ENCODE results near the gene GNAI2.
A peak's percentile ranks its signal among the peaks of the same experiment; 100 is the strongest.

Gene GNAI2

GRCh38 chr3:50245831-50246516 is 10.0 kb downstream of the GNAI2 start:
- Histone ChIP-seq H3K36me3 (ENCODE audit: insufficient read depth, low read length) (peaks cover 3% of the 10 kb centered on the region; the same call in 1 of the 2 replicates), H3K79me2 (ENCODE audit: control insufficient read depth, insufficient read depth, low read length, unreplicated experiment) (peaks cover 90% of the 10 kb centered on the region), H3K4me1 (ENCODE audit: control insufficient read depth, insufficient read depth, low read length, unreplicated experiment) (peaks cover 87% of the 10 kb centered on the region), H3K27ac (ENCODE audit: low read depth, low read length) (peak overlapping the region; percentile 82), H3K27me3 (ENCODE audit: insufficient read depth, low read length) (no peaks in the 10 kb centered on the region), H2AFZ (ENCODE audit: low read length, unreplicated experiment) (no peak overlapping the region), H3K4me3 (ENCODE audit: low read depth, low read length) (peak overlapping the region; percentile 32)

- Histone ChIP-seq H2AFZ (ENCODE audit: low read length, unreplicated experiment) (no peak overlapping the region), H3K4me1 (ENCODE audit: control insufficient read depth, insufficient read depth, low read length, unreplicated experiment) (peaks cover 84% of the 10 kb centered on the region), H3K27ac (ENCODE audit: low read depth, low read length) (peak overlapping the region; percentile 82), H3K36me3 (ENCODE audit: insufficient read depth, low read length) (peaks cover 3% of the 10 kb centered on the region; the same call in 1 of the 2 replicates), H3K4me3 (ENCODE audit: low read depth, low read length) (peak overlapping the region; percentile 32), H3K27me3 (ENCODE audit: insufficient read depth, low read length) (no peaks in the 10 kb centered on the region), H3K79me2 (ENCODE audit: control insufficient read depth, insufficient read depth, low read length, unreplicated experiment) (peaks cover 90% of the 10 kb centered on the region)
These were observed 10.5 kb downstream of the GNAI2 start for GRCh38 chr3:50246517-50246954.

GRCh38 chr3:50248387-50248786 is 12.4 kb downstream of the GNAI2 start:
- H3K4me3 ChIP-seq (ENCODE audit: low read depth, low read length): no peak overlapping the region; the same call in 1 of the 2 replicates
- peaks cover 82% of the 10 kb centered on the region for H3K79me2 ChIP-seq (ENCODE audit: control insufficient read depth, insufficient read depth, low read length, unreplicated experiment)
- H3K36me3 ChIP-seq (ENCODE audit: insufficient read depth, low read length): peaks cover 2% of the 10 kb centered on the region; the same call in 1 of the 2 replicates
- H3K27ac ChIP-seq (ENCODE audit: low read depth, low read length): peak overlapping the region; percentile 82
- no peaks in the 10 kb centered on the region for H3K27me3 ChIP-seq (ENCODE audit: insufficient read depth, low read length)
- peaks cover 73% of the 10 kb centered on the region for H3K4me1 ChIP-seq (ENCODE audit: control insufficient read depth, insufficient read depth, low read length, unreplicated experiment)
- H2AFZ ChIP-seq (ENCODE audit: low read length, unreplicated experiment): no peak overlapping the region

- peak overlapping the region; percentile 82 for H3K27ac ChIP-seq (ENCODE audit: low read depth, low read length)
- H3K27me3 ChIP-seq (ENCODE audit: insufficient read depth, low read length): no peaks in the 10 kb centered on the region
- no peak overlapping the region for H3K4me3 ChIP-seq (ENCODE audit: low read depth, low read length)
- H3K4me1 ChIP-seq (ENCODE audit: control insufficient read depth, insufficient read depth, low read length, unreplicated experiment): peaks cover 73% of the 10 kb centered on the region
- H3K36me3 ChIP-seq (ENCODE audit: insufficient read depth, low read length): no peaks in the 10 kb centered on the region
- H2AFZ ChIP-seq (ENCODE audit: low read length, unreplicated experiment): no peak overlapping the region
- H3K79me2 ChIP-seq (ENCODE audit: control insufficient read depth, insufficient read depth, low read length, unreplicated experiment): peaks cover 74% of the 10 kb centered on the region
These were observed 13.5 kb downstream of the GNAI2 start for GRCh38 chr3:50249457-50249856.

GRCh38 chr3:50250514-50250913 is 14.5 kb downstream of the GNAI2 start:
- H3K4me1 ChIP-seq (ENCODE audit: control insufficient read depth, insufficient read depth, low read length, unreplicated experiment): peaks cover 77% of the 10 kb centered on the region
- H2AFZ ChIP-seq (ENCODE audit: low read length, unreplicated experiment): no peak overlapping the region
- no peaks in the 10 kb centered on the region for H3K36me3 ChIP-seq (ENCODE audit: insufficient read depth, low read length)
- 0 out of 2 replicates have a peak overlapping the region, but pooled peaks have one; percentile 82 for H3K27ac ChIP-seq (ENCODE audit: low read depth, low read length)
- no peaks in the 10 kb centered on the region for H3K27me3 ChIP-seq (ENCODE audit: insufficient read depth, low read length)
- no peak overlapping the region for H3K4me3 ChIP-seq (ENCODE audit: low read depth, low read length)
- H3K79me2 ChIP-seq (ENCODE audit: control insufficient read depth, insufficient read depth, low read length, unreplicated experiment): peaks cover 75% of the 10 kb centered on the region

- H3K36me3 ChIP-seq (ENCODE audit: insufficient read depth, low read length): no peaks in the 10 kb centered on the region; the same call in 1 of the 2 replicates
- no peak overlapping the region for H3K4me3 ChIP-seq (ENCODE audit: low read depth, low read length)
- H3K27ac ChIP-seq (ENCODE audit: low read depth, low read length): peak overlapping the region; percentile 49; the same call in 1 of the 2 replicates
- H2AFZ ChIP-seq (ENCODE audit: low read length, unreplicated experiment): no peak overlapping the region
- H3K27me3 ChIP-seq (ENCODE audit: insufficient read depth, low read length): no peaks in the 10 kb centered on the region
- H3K79me2 ChIP-seq (ENCODE audit: control insufficient read depth, insufficient read depth, low read length, unreplicated experiment): peaks cover 74% of the 10 kb centered on the region
- peaks cover 71% of the 10 kb centered on the region for H3K4me1 ChIP-seq (ENCODE audit: control insufficient read depth, insufficient read depth, low read length, unreplicated experiment)
These were observed 15.2 kb downstream of the GNAI2 start for GRCh38 chr3:50251220-50251619.

- Histone ChIP-seq H3K79me2 (ENCODE audit: control insufficient read depth, insufficient read depth, low read length, unreplicated experiment) (peaks cover 43% of the 10 kb centered on the region), H2AFZ (ENCODE audit: low read length, unreplicated experiment) (no peak overlapping the region), H3K27ac (ENCODE audit: low read depth, low read length) (peak overlapping the region; percentile 88), H3K36me3 (ENCODE audit: insufficient read depth, low read length) (peaks cover 10% of the 10 kb centered on the region), H3K27me3 (ENCODE audit: insufficient read depth, low read length) (no peaks in the 10 kb centered on the region), H3K4me3 (ENCODE audit: low read depth, low read length) (no peak overlapping the region), H3K4me1 (ENCODE audit: control insufficient read depth, insufficient read depth, low read length, unreplicated experiment) (peaks cover 41% of the 10 kb centered on the region)
These were observed 18.7 kb downstream of the GNAI2 start for GRCh38 chr3:50254577-50255250.

- Histone ChIP-seq H2AFZ (ENCODE audit: low read length, unreplicated experiment) (no peak overlapping the region), H3K27ac (ENCODE audit: low read depth, low read length) (peak overlapping the region; percentile 88), H3K36me3 (ENCODE audit: insufficient read depth, low read length) (peaks cover 10% of the 10 kb centered on the region), H3K27me3 (ENCODE audit: insufficient read depth, low read length) (no peaks in the 10 kb centered on the region), H3K4me3 (ENCODE audit: low read depth, low read length) (no peak overlapping the region), H3K79me2 (ENCODE audit: control insufficient read depth, insufficient read depth, low read length, unreplicated experiment) (peaks cover 38% of the 10 kb centered on the region), H3K4me1 (ENCODE audit: control insufficient read depth, insufficient read depth, low read length, unreplicated experiment) (peaks cover 38% of the 10 kb centered on the region)
These were observed 19.2 kb downstream of the GNAI2 start for GRCh38 chr3:50255251-50255615.

GRCh38 chr3:50256978-50257890 is 21.2 kb downstream of the GNAI2 start:
- Histone ChIP-seq H3K36me3 (ENCODE audit: insufficient read depth, low read length) (peaks cover 10% of the 10 kb centered on the region), H2AFZ (ENCODE audit: low read length, unreplicated experiment) (no peak overlapping the region), H3K4me1 (ENCODE audit: control insufficient read depth, insufficient read depth, low read length, unreplicated experiment) (peaks cover 35% of the 10 kb centered on the region), H3K4me3 (ENCODE audit: low read depth, low read length) (no peak overlapping the region), H3K27ac (ENCODE audit: low read depth, low read length) (no peak overlapping the region), H3K79me2 (ENCODE audit: control insufficient read depth, insufficient read depth, low read length, unreplicated experiment) (peaks cover 18% of the 10 kb centered on the region), H3K27me3 (ENCODE audit: insufficient read depth, low read length) (no peaks in the 10 kb centered on the region)

GRCh38 chr3:50258029-50258680 is 22.2 kb downstream of the GNAI2 start:
- H3K36me3 ChIP-seq (ENCODE audit: insufficient read depth, low read length): peaks cover 10% of the 10 kb centered on the region
- no peak overlapping the region for H3K4me3 ChIP-seq (ENCODE audit: low read depth, low read length)
- H3K27ac ChIP-seq (ENCODE audit: low read depth, low read length): no peak overlapping the region
- H3K79me2 ChIP-seq (ENCODE audit: control insufficient read depth, insufficient read depth, low read length, unreplicated experiment): peaks cover 14% of the 10 kb centered on the region
- no peaks in the 10 kb centered on the region for H3K27me3 ChIP-seq (ENCODE audit: insufficient read depth, low read length)
- peaks cover 35% of the 10 kb centered on the region for H3K4me1 ChIP-seq (ENCODE audit: control insufficient read depth, insufficient read depth, low read length, unreplicated experiment)
- H2AFZ ChIP-seq (ENCODE audit: low read length, unreplicated experiment): no peak overlapping the region

Measured in ACC112 (cell line).